Vagina (tissue), 2 donors: ENCODE results near the gene WNT5B. TPM values are rescaled to one million over a fixed set of nuclear protein-coding genes. Genes with fewer than 3 reads are reported as not detected.

Experiments
- DNase-seq, 2 donors: peaks; one replicate each; pipeline ENCODE4 v3.0.0-alpha.2; 2017; ENCODE audit errors: extremely low spot score in 2 of 2
- H3K27ac ChIP-seq: fragments of 200-600 bp; sonication (generic); one replicate; pipeline ENCODE4 v1.5.1; 2019
- H3K27me3 ChIP-seq: fragments of 200-600 bp; sonication (generic); one replicate; pipeline ENCODE4 v1.5.1; 2019
- H3K36me3 ChIP-seq, 2 donors: fragments of 200-600 bp; sonication (generic); one replicate each; pipeline ENCODE4 v1.5.1; 2017 to 2019
- H3K4me1 ChIP-seq: fragments of 200-600 bp; sonication (generic); one replicate; pipeline ENCODE4 v1.5.1; 2019
- H3K4me3 ChIP-seq, 2 donors: fragments of 200-600 bp; sonication (generic); 1 replicate in 1 of 2; 2 replicates in 1 of 2; pipeline ENCODE4 v1.5.1; 2016 to 2019
- H3K9me3 ChIP-seq: fragments of 200-600 bp; sonication (generic); one replicate; pipeline ENCODE4 v1.5.1; 2019
- POLR2A ChIP-seq, 2 donors: fragments of 450-650 bp; IDR thresholded peaks; one replicate each; pipeline ENCODE4 v1.6.1; 2017; ENCODE audit warnings: antibody characterized with exemption in 2 of 2, mild to moderate bottlenecking in 2 of 2, moderate library complexity in 2 of 2
- POLR2AphosphoS5 ChIP-seq, 2 donors: sonication (generic); formaldehyde crosslinking; IDR thresholded peaks; one replicate each; pipeline ENCODE4 v1.9.0; 2017; ENCODE audit warnings: antibody characterized with exemption in 2 of 2, mild to moderate bottlenecking in 2 of 2, low read depth in 1 of 2; ENCODE audit not compliant: insufficient read depth in 1 of 2
- intact Hi-C: fragments of 100-400 bp; cut with DNase I; formaldehyde crosslinking; loops from one replicate; pipeline ENCODE4 v1.15.1; 2023
- total RNA-seq: library from RNA; depleted of rRNA; stranded (reverse); fragments of >200 nt; gene quantifications from one replicate; pipeline ENCODE4 v1.2.3, GENCODE V29; 2016
- TF ChIP-seq, protein P1 (sequence below), 3 experiments: fragments of 450-650 bp in 2 of 3; fragments of 200-600 bp in 1 of 3; sonication (generic) in 1 of 3; IDR thresholded peaks; one replicate each; pipeline ENCODE4 v1.5.1; 2017 to 2019; ENCODE audit warnings: antibody characterized with exemption in 3 of 3, mild to moderate bottlenecking in 2 of 3, moderate library complexity in 2 of 3

WNT5B gene
- total RNA-seq, 1 donor from 2014 or later: 7.6 TPM

DNA sequence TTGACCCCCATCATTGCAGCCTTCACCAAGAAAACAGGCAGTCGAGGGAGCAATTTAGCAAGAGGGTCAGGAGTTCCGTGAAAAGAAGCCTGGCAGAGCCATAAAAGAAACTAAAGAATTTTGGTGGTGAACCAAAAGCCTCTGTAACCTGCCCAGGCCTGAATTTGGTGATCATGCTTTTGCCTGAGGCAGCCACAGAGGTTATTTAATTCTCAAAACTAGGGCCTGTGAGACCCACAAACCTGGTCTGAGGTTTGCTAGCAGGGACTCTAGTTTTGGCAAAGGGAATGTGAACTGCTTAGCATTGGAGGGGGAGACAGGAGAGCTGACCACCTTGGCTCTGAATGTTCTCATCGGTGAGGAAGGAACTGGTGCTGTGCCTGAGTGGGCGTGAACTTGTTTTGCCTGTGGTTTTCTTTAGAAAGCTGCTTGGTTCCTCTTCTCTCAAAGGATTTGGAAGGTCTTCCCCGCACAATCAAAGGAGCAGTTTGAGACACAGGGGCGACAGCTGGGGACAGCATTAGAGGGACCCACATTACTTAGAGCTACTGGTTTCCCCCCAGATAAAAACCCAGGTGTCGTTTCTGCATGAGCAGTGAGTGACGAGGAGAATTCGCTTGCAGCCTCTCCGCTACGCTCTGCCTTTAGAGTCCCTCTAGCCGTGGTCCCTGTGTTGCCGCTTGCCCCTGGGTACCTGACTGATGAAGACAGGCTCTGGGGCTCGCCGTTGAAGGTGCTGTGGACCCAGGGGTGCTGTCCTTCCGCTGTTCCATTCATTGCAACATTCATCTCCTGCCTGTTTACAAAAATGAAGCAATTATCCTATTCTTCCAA, 12.6 kb upstream of the WNT5B start:
- H3K27me3 ChIP-seq: no peaks in the 10 kb centered on the region
- no peak for DNase-seq
- intact Hi-C loops: no loop called here
- TF ChIP-seq POLR2A (IDR thresholded peaks at IDR 0.05) (no peak), POLR2AphosphoS5 (IDR thresholded peaks at IDR 0.05; ENCODE audit: insufficient read depth in 1 of 2, low read depth in 1 of 2) (no peak)
- TF ChIP-seq, protein P1, sequence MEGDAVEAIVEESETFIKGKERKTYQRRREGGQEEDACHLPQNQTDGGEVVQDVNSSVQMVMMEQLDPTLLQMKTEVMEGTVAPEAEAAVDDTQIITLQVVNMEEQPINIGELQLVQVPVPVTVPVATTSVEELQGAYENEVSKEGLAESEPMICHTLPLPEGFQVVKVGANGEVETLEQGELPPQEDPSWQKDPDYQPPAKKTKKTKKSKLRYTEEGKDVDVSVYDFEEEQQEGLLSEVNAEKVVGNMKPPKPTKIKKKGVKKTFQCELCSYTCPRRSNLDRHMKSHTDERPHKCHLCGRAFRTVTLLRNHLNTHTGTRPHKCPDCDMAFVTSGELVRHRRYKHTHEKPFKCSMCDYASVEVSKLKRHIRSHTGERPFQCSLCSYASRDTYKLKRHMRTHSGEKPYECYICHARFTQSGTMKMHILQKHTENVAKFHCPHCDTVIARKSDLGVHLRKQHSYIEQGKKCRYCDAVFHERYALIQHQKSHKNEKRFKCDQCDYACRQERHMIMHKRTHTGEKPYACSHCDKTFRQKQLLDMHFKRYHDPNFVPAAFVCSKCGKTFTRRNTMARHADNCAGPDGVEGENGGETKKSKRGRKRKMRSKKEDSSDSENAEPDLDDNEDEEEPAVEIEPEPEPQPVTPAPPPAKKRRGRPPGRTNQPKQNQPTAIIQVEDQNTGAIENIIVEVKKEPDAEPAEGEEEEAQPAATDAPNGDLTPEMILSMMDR (IDR thresholded peaks at IDR 0.05): no peak
- H3K27ac ChIP-seq: no peak overlapping the region
- H3K4me1 ChIP-seq: no peaks in the 10 kb centered on the region
- H3K4me3 ChIP-seq: no peak overlapping the region
- H3K36me3 ChIP-seq: no peaks in the 10 kb centered on the region
- H3K9me3 ChIP-seq: no peaks in the 10 kb centered on the region

DNA sequence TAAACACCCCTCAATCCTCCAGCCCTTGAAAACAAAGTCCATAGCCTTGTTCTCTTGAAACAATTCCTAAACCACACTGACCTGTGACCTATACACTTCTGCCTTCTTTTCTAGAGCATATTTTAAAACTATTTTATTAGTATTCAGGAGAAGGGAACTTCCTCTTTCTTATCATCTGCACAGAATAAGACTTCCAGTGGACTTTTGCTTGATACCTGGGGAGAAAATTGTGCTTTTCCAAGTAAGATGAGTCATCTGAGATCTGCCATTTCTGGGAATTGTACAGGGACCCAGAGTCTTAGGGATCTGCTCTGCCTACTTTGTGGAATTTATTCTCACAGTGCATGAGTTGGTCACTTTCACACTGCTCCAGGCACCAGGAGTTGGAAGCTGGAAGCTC, 10.5 kb upstream of the WNT5B start:
- H3K27me3 ChIP-seq: no peaks in the 10 kb centered on the region
- intact Hi-C loops: no loop called here
- H3K4me3 ChIP-seq: no peak overlapping the region
- no peaks in the 10 kb centered on the region for H3K4me1 ChIP-seq
- no peaks in the 10 kb centered on the region for H3K9me3 ChIP-seq
- H3K27ac ChIP-seq: no peak overlapping the region
- TF ChIP-seq POLR2A (IDR thresholded peaks at IDR 0.05) (no peak), POLR2AphosphoS5 (IDR thresholded peaks at IDR 0.05; ENCODE audit: insufficient read depth in 1 of 2, low read depth in 1 of 2) (no peak)
- TF ChIP-seq, protein P1 (IDR thresholded peaks at IDR 0.05): no peak
- no peaks in the 10 kb centered on the region for H3K36me3 ChIP-seq
- DNase-seq: no peak

DNA sequence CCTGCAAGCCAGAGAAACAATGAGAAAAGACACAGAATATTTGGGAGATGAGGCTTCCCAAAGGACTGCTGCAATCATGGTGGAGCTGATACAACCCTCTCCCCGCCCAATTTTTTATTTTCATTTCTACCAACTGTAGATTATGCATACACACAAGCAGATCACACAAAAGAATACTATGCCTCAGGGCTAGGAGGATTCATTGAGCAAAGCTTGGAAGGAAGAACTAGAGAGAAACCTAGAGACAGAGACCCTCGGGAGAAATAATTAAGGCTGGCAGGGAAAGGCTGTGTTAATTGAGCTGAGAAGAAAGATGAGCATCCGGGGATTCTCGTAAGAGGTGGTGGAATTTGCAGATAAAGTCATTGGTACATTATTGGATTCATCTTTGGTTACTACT, 9.9 kb upstream of the WNT5B start:
- Histone ChIP-seq H3K27me3 (no peaks in the 10 kb centered on the region), H3K4me1 (no peaks in the 10 kb centered on the region), H3K36me3 (no peaks in the 10 kb centered on the region), H3K9me3 (no peaks in the 10 kb centered on the region), H3K4me3 (no peak overlapping the region), H3K27ac (no peak overlapping the region)
- no peak for TF ChIP-seq POLR2AphosphoS5 (IDR thresholded peaks at IDR 0.05; ENCODE audit: insufficient read depth in 1 of 2, low read depth in 1 of 2)
- no peak for TF ChIP-seq POLR2A (IDR thresholded peaks at IDR 0.05)
- TF ChIP-seq, protein P1 (IDR thresholded peaks at IDR 0.05): no peak
- intact Hi-C loops: no loop called here
- DNase-seq: no peak

DNA sequence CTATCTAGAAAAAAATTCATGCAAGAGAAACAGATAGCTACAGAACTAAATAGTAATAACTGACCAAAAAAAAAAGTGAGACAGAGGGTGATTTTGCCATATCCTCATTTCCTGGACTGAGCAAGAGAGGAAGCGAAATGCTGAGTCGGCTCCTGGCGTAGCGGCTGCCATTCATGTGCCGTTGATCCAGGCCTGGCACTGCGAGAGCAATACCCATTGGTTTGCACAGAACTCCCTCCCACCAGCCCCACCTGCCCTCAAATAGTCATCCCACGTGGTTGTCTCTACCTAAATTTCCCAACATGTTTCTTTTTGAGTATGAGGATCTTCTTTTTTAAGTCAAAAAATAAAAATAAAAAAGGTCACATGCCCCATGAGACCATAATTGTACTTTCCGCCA, 9.4 kb upstream of the WNT5B start:
- H3K4me3 ChIP-seq: no peak overlapping the region
- TF ChIP-seq POLR2A (IDR thresholded peaks at IDR 0.05): no peak
- TF ChIP-seq POLR2AphosphoS5 (IDR thresholded peaks at IDR 0.05; ENCODE audit: insufficient read depth in 1 of 2, low read depth in 1 of 2): no peak
- TF ChIP-seq, protein P1 (IDR thresholded peaks at IDR 0.05): no peak
- no peaks in the 10 kb centered on the region for H3K9me3 ChIP-seq
- no peak overlapping the region for H3K27ac ChIP-seq
- no peaks in the 10 kb centered on the region for H3K27me3 ChIP-seq
- no peaks in the 10 kb centered on the region for H3K36me3 ChIP-seq
- no peaks in the 10 kb centered on the region for H3K4me1 ChIP-seq
- intact Hi-C loops: no loop called here
- DNase-seq: no peak

DNA sequence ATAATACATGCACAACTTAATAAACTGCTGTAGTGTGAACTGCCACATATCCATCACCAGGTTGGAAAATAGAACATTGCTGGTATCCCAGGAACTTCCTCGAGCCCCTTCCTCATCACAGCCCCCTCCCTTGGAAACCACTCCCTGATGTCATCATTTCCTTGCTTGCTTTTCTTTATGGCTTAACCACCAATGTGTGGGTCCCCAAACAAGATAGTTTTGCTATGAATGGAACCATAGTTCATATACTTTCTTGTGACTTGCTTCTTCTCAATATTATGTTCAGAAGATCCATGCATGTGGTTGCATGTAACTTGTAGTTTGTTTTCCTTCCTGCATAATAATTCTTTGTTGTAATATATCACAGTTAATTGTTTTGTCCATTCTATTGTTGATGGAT, 8.9 kb upstream of the WNT5B start:
- DNase-seq: no peak
- Histone ChIP-seq H3K9me3 (no peaks in the 10 kb centered on the region), H3K36me3 (no peaks in the 10 kb centered on the region), H3K4me1 (peaks cover under 1% of the 10 kb centered on the region), H3K27ac (no peak overlapping the region), H3K4me3 (no peak overlapping the region), H3K27me3 (no peaks in the 10 kb centered on the region)
- intact Hi-C loops: loop anchor here (10.0 kb wide), 1 partner anchor 1305 kb away; no protein-coding TSS in a partner anchor
- TF ChIP-seq, protein P1 (IDR thresholded peaks at IDR 0.05): no peak
- TF ChIP-seq POLR2A (IDR thresholded peaks at IDR 0.05) (no peak), POLR2AphosphoS5 (IDR thresholded peaks at IDR 0.05; ENCODE audit: insufficient read depth in 1 of 2, low read depth in 1 of 2) (no peak)
